Measurements from ENCODE around the gene PCDHGA4.
"Not testable (repeated sequence)": the region's sequence is repeated elsewhere in the genome, so short reads cannot be mapped to it uniquely, and the experiment has no call there.

Gene PCDHGA4

GRCh38 chr5:141342773-141343172, 12.0 kb upstream of the PCDHGA4 start:
- no peak for TF ChIP-seq CTCF (IDR thresholded peaks at IDR 0.05; ENCODE audit: insufficient read depth, missing control alignments)
- FAIRE-seq, result no peak

GRCh38 chr5:141343242-141343952, 11.4 kb upstream of the PCDHGA4 start, which contains the start of gene PCDHGA3:
PCDHGA3 (plus strand) TSS chr5:141343829; CDS start chr5:141344034, 205 bp downstream.
- no peak for TF ChIP-seq CTCF (IDR thresholded peaks at IDR 0.05; ENCODE audit: insufficient read depth, missing control alignments)
- no peak for FAIRE-seq
- no peak for DNase-seq (ENCODE audit: insufficient read length, low spot score)

More at GRCh38 chr5:141342773-141343172, 12.0 kb upstream of the PCDHGA4 start:
- DNase-seq (ENCODE audit: insufficient read length, low spot score), result no peak

GRCh38 chr5:141343953-141344463, 10.8 kb upstream of the PCDHGA4 start:
- TF ChIP-seq CTCF (IDR thresholded peaks at IDR 0.05; ENCODE audit: insufficient read depth, missing control alignments), result no peak
- no peak for DNase-seq (ENCODE audit: insufficient read length, low spot score)
- FAIRE-seq, result no peak

- FAIRE-seq (no peak), DNase-seq (ENCODE audit: insufficient read length, low spot score) (no peak)
- no peak for TF ChIP-seq CTCF (IDR thresholded peaks at IDR 0.05; ENCODE audit: insufficient read depth, missing control alignments)
Measured at GRCh38 chr5:141345327-141345726, 9.5 kb upstream of the PCDHGA4 start.

GRCh38 chr5:141346017-141346416, 8.8 kb upstream of the PCDHGA4 start:
- not testable (repeated sequence) for FAIRE-seq; DNase-seq (ENCODE audit: insufficient read length, low spot score)

GRCh38 chr5:141349917-141350619, 4.8 kb upstream of the PCDHGA4 start, which contains the start of gene PCDHGB1:
PCDHGB1 (plus strand) TSS chr5:141350099; CDS start chr5:141350261, 162 bp downstream.
- TF ChIP-seq CTCF (IDR thresholded peaks at IDR 0.05; ENCODE audit: insufficient read depth, missing control alignments), result peak; percentile 62
- DNase-seq (ENCODE audit: insufficient read length, low spot score), result peak; percentile 63

GRCh38 chr5:141351591-141351990, 3.2 kb upstream of the PCDHGA4 start:
- TF ChIP-seq CTCF (IDR thresholded peaks at IDR 0.05; ENCODE audit: insufficient read depth, missing control alignments), result no peak
- FAIRE-seq (no peak), DNase-seq (ENCODE audit: insufficient read length, low spot score) (no peak)

More at GRCh38 chr5:141349917-141350619, 4.8 kb upstream of the PCDHGA4 start, which contains the start of gene PCDHGB1:
- peak; percentile 25 for FAIRE-seq
